Testis (tissue), 3 donors: ENCODE results near the gene NUAK1. TPM values are rescaled to one million over a fixed set of nuclear protein-coding genes. Genes with fewer than 3 reads are reported as not detected.

Experiments
- DNase-seq: peaks from one replicate; pipeline ENCODE4 v3.0.0-alpha.2; 2019
- H3K27ac ChIP-seq, 2 donors: fragments of 200-600 bp; sonication (generic); one replicate each; pipeline ENCODE4 v1.5.1; 2019
- H3K27me3 ChIP-seq: fragments of 200-600 bp; sonication (generic); one replicate; pipeline ENCODE4 v1.5.1; 2019
- H3K36me3 ChIP-seq: fragments of 200-600 bp; sonication (generic); one replicate; pipeline ENCODE4 v1.5.1; 2017; ENCODE audit warnings: low read depth; ENCODE audit errors: missing control alignments
- H3K4me1 ChIP-seq: fragments of 200-600 bp; sonication (generic); one replicate; pipeline ENCODE4 v1.5.1; 2019
- H3K4me3 ChIP-seq, 2 donors: fragments of 200-600 bp; sonication (generic); one replicate each; pipeline ENCODE4 v1.5.1; 2017 to 2019
- H3K9me3 ChIP-seq: fragments of 200-600 bp; sonication (generic); one replicate; pipeline ENCODE4 v1.5.1; 2017
- POLR2A ChIP-seq: fragments of 450-650 bp; IDR thresholded peaks from one replicate; pipeline ENCODE4 v1.6.1; 2017; ENCODE audit warnings: antibody characterized with exemption, mild to moderate bottlenecking, moderate library complexity
- WGBS, 2 donors: methylation state at CpG; one replicate each; pipeline ENCODE4 v1.1.5; 2018; 5-methylcytosine and 5-hydroxymethylcytosine counted together
- intact Hi-C: fragments of 100-400 bp; cut with DNase I; formaldehyde crosslinking; loops from one replicate; pipeline ENCODE4 v1.15.1; 2023; ENCODE audit warnings: low total_unique reads
- polyA plus RNA-seq: library from polyadenylated mRNA; stranded (reverse); fragments of 350-450 nt; fragmentation: Illumina TruSeq; extraction: RNeasy Lipid Tissue Mini Kit (QIAGEN cat#74804); gene quantifications from one replicate; pipeline ENCODE4 v1.2.3, GENCODE V29; 2014; ENCODE audit warnings: low read depth, low replicate concordance; ENCODE audit not compliant: insufficient read depth
- total RNA-seq, 2 donors: library from RNA; depleted of rRNA; stranded (reverse); fragments of >200 nt; gene quantifications; one replicate each; pipeline ENCODE4 v1.2.3, GENCODE V29; 2016
- TF ChIP-seq, protein P1 (sequence below), 3 experiments: fragments of 450-650 bp in 2 of 3; fragments of 200-600 bp in 1 of 3; sonication (generic) in 1 of 3; IDR thresholded peaks; one replicate each; pipeline ENCODE4 v1.5.1; 2016 to 2019; ENCODE audit warnings: antibody characterized with exemption in 3 of 3, mild to moderate bottlenecking in 2 of 3, moderate library complexity in 1 of 3

NUAK1 gene
- total and polyA plus RNA-seq, 3 donors from 2014 or later = 6.6 to 9.1 (median 8.2) TPM

GRCh38 chr12:106131676-106132075 lies 7.1 kb downstream of the NUAK1 start:
- Histone ChIP-seq H3K9me3 (no peaks in the 10 kb centered on the region), H3K27ac (no peak overlapping the region), H3K4me3 (no peak overlapping the region), H3K36me3 (no peaks in the 10 kb centered on the region), H3K27me3 (no peaks in the 10 kb centered on the region), H3K4me1 (no peaks in the 10 kb centered on the region)
- TF ChIP-seq, protein P1, sequence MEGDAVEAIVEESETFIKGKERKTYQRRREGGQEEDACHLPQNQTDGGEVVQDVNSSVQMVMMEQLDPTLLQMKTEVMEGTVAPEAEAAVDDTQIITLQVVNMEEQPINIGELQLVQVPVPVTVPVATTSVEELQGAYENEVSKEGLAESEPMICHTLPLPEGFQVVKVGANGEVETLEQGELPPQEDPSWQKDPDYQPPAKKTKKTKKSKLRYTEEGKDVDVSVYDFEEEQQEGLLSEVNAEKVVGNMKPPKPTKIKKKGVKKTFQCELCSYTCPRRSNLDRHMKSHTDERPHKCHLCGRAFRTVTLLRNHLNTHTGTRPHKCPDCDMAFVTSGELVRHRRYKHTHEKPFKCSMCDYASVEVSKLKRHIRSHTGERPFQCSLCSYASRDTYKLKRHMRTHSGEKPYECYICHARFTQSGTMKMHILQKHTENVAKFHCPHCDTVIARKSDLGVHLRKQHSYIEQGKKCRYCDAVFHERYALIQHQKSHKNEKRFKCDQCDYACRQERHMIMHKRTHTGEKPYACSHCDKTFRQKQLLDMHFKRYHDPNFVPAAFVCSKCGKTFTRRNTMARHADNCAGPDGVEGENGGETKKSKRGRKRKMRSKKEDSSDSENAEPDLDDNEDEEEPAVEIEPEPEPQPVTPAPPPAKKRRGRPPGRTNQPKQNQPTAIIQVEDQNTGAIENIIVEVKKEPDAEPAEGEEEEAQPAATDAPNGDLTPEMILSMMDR (IDR thresholded peaks at IDR 0.05) = no peak
- TF ChIP-seq POLR2A = no peak
- WGBS, 2 donors = 33 to 36% methylated on average over 5 of the region's 5 CpGs
- intact Hi-C loops = no loop called here
- DNase-seq = no peak

DNA sequence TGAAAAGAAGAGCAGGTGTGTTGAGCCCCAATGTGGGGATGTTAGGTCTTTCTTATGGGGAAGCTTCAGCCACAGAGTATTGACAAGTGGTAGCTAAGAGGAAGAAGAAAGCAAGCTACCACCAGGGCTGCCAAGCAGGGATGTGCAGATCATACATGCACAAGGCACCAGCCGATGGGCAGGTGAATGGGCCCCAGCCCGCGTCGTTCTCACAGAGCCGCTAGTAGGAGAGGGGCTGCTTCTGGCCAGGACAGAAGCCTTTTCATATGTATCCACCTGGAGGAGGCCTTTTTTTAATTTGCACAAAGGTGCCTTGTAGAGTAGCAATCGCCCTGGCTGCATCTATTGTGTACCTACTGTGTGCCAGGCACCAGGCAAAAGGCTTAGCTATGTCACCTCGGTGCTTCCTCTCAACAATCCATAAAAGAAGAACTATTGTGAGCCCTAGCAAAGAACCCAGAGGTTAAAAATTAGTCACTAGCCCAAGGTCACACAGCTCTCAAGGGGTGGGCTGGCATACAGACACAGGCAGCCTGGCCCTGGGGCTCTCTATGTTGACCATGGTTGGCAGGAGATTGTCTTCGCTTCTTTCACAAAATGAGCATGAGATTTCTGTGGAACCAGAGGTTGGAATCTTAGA lies 8.2 kb downstream of the NUAK1 start:
- H3K9me3 ChIP-seq = no peaks in the 10 kb centered on the region
- no peak for DNase-seq
- intact Hi-C loops = no loop called here
- no peak overlapping the region for H3K27ac ChIP-seq
- 85 to 91% methylated on average over 8 of the region's 8 CpGs for WGBS, 2 donors
- H3K27me3 ChIP-seq = no peaks in the 10 kb centered on the region
- H3K4me1 ChIP-seq = no peaks in the 10 kb centered on the region
- TF ChIP-seq, protein P1 (IDR thresholded peaks at IDR 0.05) = no peak
- TF ChIP-seq POLR2A = no peak
- H3K4me3 ChIP-seq = no peak overlapping the region
- H3K36me3 ChIP-seq = no peaks in the 10 kb centered on the region

DNA sequence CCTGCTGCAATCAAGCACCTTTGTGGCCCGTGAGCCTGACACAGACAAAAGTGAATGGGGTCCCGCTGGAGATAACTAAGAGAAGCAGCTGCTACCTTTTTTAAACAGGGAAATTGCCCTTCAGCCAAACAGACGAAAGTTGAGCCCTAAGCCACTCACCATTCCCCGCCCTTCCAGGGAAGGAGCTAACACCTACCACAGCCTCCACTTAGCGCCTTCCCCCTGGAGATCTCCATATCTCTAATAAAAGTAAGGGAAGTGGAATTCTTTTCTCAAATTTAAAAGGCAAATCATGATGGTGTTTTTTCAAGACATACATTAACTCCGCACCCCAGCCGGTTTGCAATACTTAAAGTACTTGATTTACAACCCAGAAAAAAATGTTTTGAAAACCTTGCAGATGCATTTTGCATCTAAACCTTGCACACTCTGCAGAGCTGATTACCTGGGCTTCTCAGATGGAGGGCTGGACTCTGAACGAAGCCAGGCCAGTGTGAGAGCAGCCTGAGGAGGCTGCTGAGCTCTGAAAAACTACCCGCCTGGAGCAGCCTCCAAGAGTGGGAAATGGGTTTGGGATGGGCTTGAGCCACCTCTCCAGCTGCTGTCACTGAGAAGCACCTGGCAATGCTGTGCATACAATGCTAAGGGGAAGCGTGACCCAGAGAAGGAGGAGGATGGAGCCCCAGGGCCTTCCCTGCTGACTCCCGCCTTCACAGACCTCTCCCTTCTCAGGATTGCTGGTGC lies 10.0 kb downstream of the NUAK1 start:
- TF ChIP-seq, protein P1 (IDR thresholded peaks at IDR 0.05) = no peak
- no peak for TF ChIP-seq POLR2A
- Histone ChIP-seq H3K9me3 (no peaks in the 10 kb centered on the region), H3K27me3 (no peaks in the 10 kb centered on the region), H3K4me3 (no peak overlapping the region), H3K4me1 (no peaks in the 10 kb centered on the region), H3K27ac (no peak overlapping the region), H3K36me3 (no peaks in the 10 kb centered on the region)
- WGBS, 2 donors = 87 to 93% methylated on average over 11 of the region's 11 CpGs
- intact Hi-C loops = no loop called here
- DNase-seq = no peak

DNA sequence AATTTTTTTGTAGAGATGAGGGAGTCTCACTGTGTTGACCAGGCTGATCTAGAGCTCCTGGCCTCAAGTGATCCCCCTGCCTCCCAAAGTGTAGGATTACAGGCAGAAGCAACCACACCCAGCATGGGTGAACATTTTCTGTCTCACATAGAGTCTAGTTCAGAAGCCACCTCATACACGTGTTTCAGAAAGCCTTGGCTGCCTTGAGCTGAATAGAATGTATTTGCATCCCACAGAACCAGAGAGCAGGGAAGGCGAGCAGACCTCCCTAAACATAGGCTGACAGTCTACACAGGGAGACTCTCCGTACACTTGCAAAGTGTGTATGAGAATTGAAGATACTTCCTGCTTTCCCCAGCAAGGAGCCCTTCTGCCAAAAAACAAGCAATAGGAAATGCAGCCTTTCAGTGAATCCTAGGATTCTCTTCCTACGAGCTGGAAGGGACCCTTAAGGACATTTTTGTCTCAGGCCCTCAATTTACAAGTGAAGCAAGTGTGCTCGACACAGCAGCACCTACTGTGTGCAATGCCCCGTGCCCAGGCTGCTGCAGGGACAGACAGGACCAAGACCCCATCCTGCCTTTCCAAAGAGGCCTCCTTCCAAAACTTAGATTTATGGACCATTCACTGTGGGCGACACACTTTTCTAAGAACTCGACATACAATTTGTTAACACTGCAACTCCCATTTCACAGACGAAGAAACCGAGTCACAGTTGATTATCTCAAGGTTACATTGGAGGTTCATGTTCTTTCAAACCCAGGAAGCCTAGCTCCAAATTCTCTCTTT lies 11.2 kb downstream of the NUAK1 start:
- DNase-seq = no peak
- intact Hi-C loops = no loop called here
- Histone ChIP-seq H3K9me3 (no peaks in the 10 kb centered on the region), H3K27me3 (no peaks in the 10 kb centered on the region), H3K27ac (no peak overlapping the region), H3K36me3 (no peaks in the 10 kb centered on the region), H3K4me1 (peaks cover 4% of the 10 kb centered on the region), H3K4me3 (no peak overlapping the region)
- TF ChIP-seq, protein P1 (IDR thresholded peaks at IDR 0.05) = no peak
- WGBS, 2 donors = 78 to 81% methylated on average over 10 of the region's 10 CpGs
